ENCODE data around the gene PHLDA3.

The PHLDA3 gene

GRCh38 chr1:201427963-201428362, 41.0 kb downstream of the PHLDA3 start:
- Histone ChIP-seq H3K4me2 (ENCODE audit: low read length) (no peak overlapping the region), H3K9me3 (ENCODE audit: insufficient read depth, low read length) (no peaks in the 10 kb centered on the region), H3K4me1 (ENCODE audit: low read length) (peaks cover 4% of the 10 kb centered on the region; the same call in 1 of the 2 replicates), H3K79me2 (ENCODE audit: low read length) (no peaks in the 10 kb centered on the region), H3K36me3 (replicated peaks; ENCODE audit: low read depth, low read length) (no peaks in the 10 kb centered on the region), H3K27me3 (ENCODE audit: low read depth, low read length) (peaks cover 6% of the 10 kb centered on the region; the same call in 1 of the 2 replicates), H3K9ac (ENCODE audit: low read length) (no peak overlapping the region), H3K4me3 (ENCODE audit: low read length) (no peak overlapping the region), H3K27ac (ENCODE audit: low read length) (no peak overlapping the region), H2AFZ (ENCODE audit: low read depth, low read length) (no peak overlapping the region), H4K20me1 (ENCODE audit: insufficient read depth, low read length) (no peaks in the 10 kb centered on the region)
- TF ChIP-seq CTCF (IDR thresholded peaks at IDR 0.05; ENCODE audit: low read depth, low read length) (no peak), EZH2phosphoT487 (IDR thresholded peaks at IDR 0.05; ENCODE audit: low read depth) (no peak)

- Histone ChIP-seq H2AFZ (ENCODE audit: low read depth, low read length) (no peak overlapping the region), H3K27ac (ENCODE audit: low read length) (no peak overlapping the region), H3K4me1 (ENCODE audit: low read length) (peaks cover 4% of the 10 kb centered on the region; the same call in 1 of the 2 replicates), H3K4me3 (ENCODE audit: low read length) (no peak overlapping the region), H3K4me2 (ENCODE audit: low read length) (no peak overlapping the region), H3K9me3 (ENCODE audit: insufficient read depth, low read length) (no peaks in the 10 kb centered on the region), H3K36me3 (replicated peaks; ENCODE audit: low read depth, low read length) (no peaks in the 10 kb centered on the region), H3K27me3 (ENCODE audit: low read depth, low read length) (peaks cover 6% of the 10 kb centered on the region; the same call in 1 of the 2 replicates), H3K9ac (ENCODE audit: low read length) (no peak overlapping the region), H3K79me2 (ENCODE audit: low read length) (no peaks in the 10 kb centered on the region), H4K20me1 (ENCODE audit: insufficient read depth, low read length) (no peaks in the 10 kb centered on the region)
- no peak for TF ChIP-seq EZH2phosphoT487 (IDR thresholded peaks at IDR 0.05; ENCODE audit: low read depth)
Observed at GRCh38 chr1:201426479-201427310, 42.3 kb downstream of the PHLDA3 start.

GRCh38 chr1:201424146-201424545, 44.8 kb downstream of the PHLDA3 start:
- Histone ChIP-seq H3K79me2 (ENCODE audit: low read length) (no peaks in the 10 kb centered on the region), H3K27ac (ENCODE audit: low read length) (no peak overlapping the region), H3K4me1 (ENCODE audit: low read length) (peaks cover 4% of the 10 kb centered on the region; the same call in 1 of the 2 replicates), H3K9me3 (ENCODE audit: insufficient read depth, low read length) (no peaks in the 10 kb centered on the region), H2AFZ (ENCODE audit: low read depth, low read length) (no peak overlapping the region), H3K4me2 (ENCODE audit: low read length) (no peak overlapping the region), H4K20me1 (ENCODE audit: insufficient read depth, low read length) (no peaks in the 10 kb centered on the region), H3K4me3 (ENCODE audit: low read length) (no peak overlapping the region), H3K27me3 (ENCODE audit: low read depth, low read length) (peaks cover 15% of the 10 kb centered on the region), H3K9ac (ENCODE audit: low read length) (no peak overlapping the region), H3K36me3 (replicated peaks; ENCODE audit: low read depth, low read length) (no peaks in the 10 kb centered on the region)
- TF ChIP-seq EZH2phosphoT487 (IDR thresholded peaks at IDR 0.05; ENCODE audit: low read depth), result no peak
- TF ChIP-seq CTCF (IDR thresholded peaks at IDR 0.05; ENCODE audit: low read depth, low read length), result no peak

- no peaks in the 10 kb centered on the region for H4K20me1 ChIP-seq (ENCODE audit: insufficient read depth, low read length)
- H3K27ac ChIP-seq (ENCODE audit: low read length), result no peak overlapping the region
- H3K4me1 ChIP-seq (ENCODE audit: low read length), result peaks cover 4% of the 10 kb centered on the region; the same call in 1 of the 2 replicates
- H2AFZ ChIP-seq (ENCODE audit: low read depth, low read length), result no peak overlapping the region
- H3K4me3 ChIP-seq (ENCODE audit: low read length), result no peak overlapping the region
- peaks cover 18% of the 10 kb centered on the region for H3K27me3 ChIP-seq (ENCODE audit: low read depth, low read length)
- H3K79me2 ChIP-seq (ENCODE audit: low read length), result no peaks in the 10 kb centered on the region
- TF ChIP-seq CTCF (IDR thresholded peaks at IDR 0.05; ENCODE audit: low read depth, low read length) (no peak), EZH2phosphoT487 (IDR thresholded peaks at IDR 0.05; ENCODE audit: low read depth) (no peak)
- H3K9me3 ChIP-seq (ENCODE audit: insufficient read depth, low read length), result no peaks in the 10 kb centered on the region
- no peak overlapping the region for H3K9ac ChIP-seq (ENCODE audit: low read length)
- no peaks in the 10 kb centered on the region for H3K36me3 ChIP-seq (replicated peaks; ENCODE audit: low read depth, low read length)
- H3K4me2 ChIP-seq (ENCODE audit: low read length), result no peak overlapping the region
Observed at GRCh38 chr1:201423655-201424054, 45.3 kb downstream of the PHLDA3 start.

All from OCI-LY3 (cell line).